GM12891 (cell line): ENCODE measurements around the gene EPB41L5.

Experiments used
- POLR2A ChIP-seq: IDR thresholded peaks from 2 replicates; pipeline ENCODE4 v1.6.1; 2011; ENCODE audit warnings: low read depth, low read length, control low read depth
- POLR2AphosphoS5 ChIP-seq: IDR thresholded peaks from 2 replicates; pipeline ENCODE4 v1.6.1; 2011; ENCODE audit warnings: low read depth, low read length, control low read depth
- TAF1 ChIP-seq: IDR thresholded peaks from 2 replicates; pipeline ENCODE4 v1.6.1; 2011; ENCODE audit warnings: low read depth, low read length, control low read depth

- TF ChIP-seq TAF1 (no peak), POLR2AphosphoS5 (no peak), POLR2A (no peak)
Observed at GRCh38 chr2:120014226-120014980, 1.5 kb downstream of the EPB41L5 start.
